Measurements from ENCODE around the gene PPIE.
"Not testable (repeated sequence)": the region's sequence is repeated elsewhere in the genome, so short reads cannot be mapped to it uniquely, and the experiment has no call there.

PPIE gene

DNA sequence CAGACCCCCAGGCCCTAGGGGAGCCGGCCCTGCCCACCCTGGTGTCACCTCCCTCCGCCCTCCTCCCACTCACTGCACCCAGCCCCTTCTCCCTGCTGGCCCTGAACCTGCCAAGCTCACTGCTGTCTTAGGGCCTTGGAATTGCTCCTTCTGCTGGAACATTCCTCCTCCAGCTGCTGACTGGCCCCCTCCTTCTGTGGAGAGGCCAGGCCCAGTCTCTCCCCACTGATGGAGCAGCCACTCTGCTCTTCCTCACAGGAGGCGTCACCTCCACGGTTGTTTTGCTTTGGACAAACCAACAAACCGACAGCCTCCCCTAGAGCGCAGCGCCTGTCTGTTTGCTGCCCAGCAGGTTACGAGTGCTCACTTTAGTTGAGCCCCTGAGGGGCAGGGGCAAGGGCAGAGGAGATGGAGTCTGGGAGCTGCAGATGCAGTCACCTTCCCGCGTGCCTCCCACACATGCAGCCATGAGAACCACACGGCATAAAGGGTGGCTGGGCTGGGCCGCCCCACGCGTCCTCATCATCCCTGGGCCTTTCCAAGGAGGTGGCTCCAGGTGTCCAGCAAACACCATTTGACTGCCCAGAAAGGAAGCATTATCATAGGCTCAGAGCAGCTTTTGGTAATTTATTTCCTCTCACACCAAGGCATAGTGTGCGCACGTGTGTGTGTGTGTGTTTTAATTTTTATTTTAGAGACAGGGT, 23.0 kb downstream of the PPIE start:
- Histone ChIP-seq H3K27me3 (ENCODE audit: insufficient read depth, low read depth) (no peaks in the 10 kb centered on the region), H2AFZ (ENCODE audit: low read depth) (no peak overlapping the region), H3K9ac (no peak overlapping the region), H3K4me1 (ENCODE audit: low read depth, poor library complexity, severe bottlenecking) (peaks cover 7% of the 10 kb centered on the region), H4K20me1 (ENCODE audit: insufficient read depth) (no peaks in the 10 kb centered on the region), H3K4me2 (no peak overlapping the region), H3K79me2 (ENCODE audit: insufficient read depth, low read depth) (no peaks in the 10 kb centered on the region), H3K36me3 (ENCODE audit: insufficient read depth) (no peaks in the 10 kb centered on the region), H3K27ac (no peak overlapping the region), H3K4me3 (IDR thresholded peaks at IDR 0.05; ENCODE audit: insufficient read depth, low read depth, low read length) (no peak overlapping the region)
- TF ChIP-seq, protein P1, sequence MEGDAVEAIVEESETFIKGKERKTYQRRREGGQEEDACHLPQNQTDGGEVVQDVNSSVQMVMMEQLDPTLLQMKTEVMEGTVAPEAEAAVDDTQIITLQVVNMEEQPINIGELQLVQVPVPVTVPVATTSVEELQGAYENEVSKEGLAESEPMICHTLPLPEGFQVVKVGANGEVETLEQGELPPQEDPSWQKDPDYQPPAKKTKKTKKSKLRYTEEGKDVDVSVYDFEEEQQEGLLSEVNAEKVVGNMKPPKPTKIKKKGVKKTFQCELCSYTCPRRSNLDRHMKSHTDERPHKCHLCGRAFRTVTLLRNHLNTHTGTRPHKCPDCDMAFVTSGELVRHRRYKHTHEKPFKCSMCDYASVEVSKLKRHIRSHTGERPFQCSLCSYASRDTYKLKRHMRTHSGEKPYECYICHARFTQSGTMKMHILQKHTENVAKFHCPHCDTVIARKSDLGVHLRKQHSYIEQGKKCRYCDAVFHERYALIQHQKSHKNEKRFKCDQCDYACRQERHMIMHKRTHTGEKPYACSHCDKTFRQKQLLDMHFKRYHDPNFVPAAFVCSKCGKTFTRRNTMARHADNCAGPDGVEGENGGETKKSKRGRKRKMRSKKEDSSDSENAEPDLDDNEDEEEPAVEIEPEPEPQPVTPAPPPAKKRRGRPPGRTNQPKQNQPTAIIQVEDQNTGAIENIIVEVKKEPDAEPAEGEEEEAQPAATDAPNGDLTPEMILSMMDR (conservative IDR thresholded peaks at IDR 0.05; ENCODE audit: low read depth, low read length): no peak

DNA sequence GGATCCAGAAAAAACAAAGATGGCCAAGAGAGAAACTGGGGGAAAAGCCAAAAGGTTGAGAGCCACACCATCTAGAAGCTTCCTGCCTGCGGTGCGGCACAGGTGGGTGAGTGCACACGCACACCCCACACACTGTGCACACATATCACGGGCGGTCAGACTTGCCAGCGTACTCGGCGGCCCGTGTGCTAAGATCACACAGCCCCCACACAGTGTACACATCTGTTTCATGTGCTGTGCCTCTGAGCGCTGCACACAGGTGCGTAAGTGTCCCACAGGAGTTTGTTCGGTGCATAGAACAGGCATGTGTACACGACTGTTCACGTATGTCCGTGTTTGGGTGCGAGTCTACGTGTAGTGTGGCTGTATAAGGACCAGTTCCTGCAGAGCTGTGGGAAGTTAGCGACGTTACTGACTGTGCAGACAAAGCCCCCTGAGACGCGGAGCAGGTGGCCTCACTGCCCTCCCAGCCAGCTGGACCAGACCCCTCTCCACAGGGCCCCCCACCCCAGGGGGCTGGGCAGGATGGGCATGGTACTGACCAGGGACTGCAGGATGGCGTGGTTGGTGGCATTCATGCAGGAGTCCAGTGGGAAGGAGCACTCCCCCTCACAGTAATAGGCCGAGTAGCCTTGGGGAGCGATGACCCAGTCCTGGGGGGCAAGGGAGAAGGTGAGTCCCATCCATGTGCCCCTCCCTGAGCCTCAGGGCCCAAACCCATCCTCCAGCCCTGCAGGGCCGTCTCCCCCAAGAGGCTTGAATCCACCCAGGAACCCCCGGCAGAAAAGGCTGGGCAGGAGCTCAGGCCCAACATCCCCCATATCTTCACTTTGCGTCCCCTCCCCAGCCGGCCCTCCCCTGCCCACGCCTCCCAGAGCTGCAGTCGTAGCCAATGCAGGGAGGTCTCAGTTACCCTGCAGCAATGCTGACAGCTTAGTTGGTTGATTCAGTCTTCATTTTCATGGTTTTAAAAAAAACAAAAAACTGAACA, 24.2 kb downstream of the PPIE start:
- Histone ChIP-seq H3K4me1 (ENCODE audit: low read depth, poor library complexity, severe bottlenecking) (peaks cover 7% of the 10 kb centered on the region), H3K4me3 (IDR thresholded peaks at IDR 0.05; ENCODE audit: insufficient read depth, low read depth, low read length) (no peak overlapping the region), H3K79me2 (ENCODE audit: insufficient read depth, low read depth) (no peaks in the 10 kb centered on the region), H2AFZ (ENCODE audit: low read depth) (no peak overlapping the region), H3K4me2 (no peak overlapping the region), H3K9ac (no peak overlapping the region), H3K27me3 (ENCODE audit: insufficient read depth, low read depth) (no peaks in the 10 kb centered on the region), H3K36me3 (ENCODE audit: insufficient read depth) (no peaks in the 10 kb centered on the region), H4K20me1 (ENCODE audit: insufficient read depth) (no peaks in the 10 kb centered on the region), H3K27ac (no peak overlapping the region)
- TF ChIP-seq, protein P1 (conservative IDR thresholded peaks at IDR 0.05; ENCODE audit: low read depth, low read length): no peak

DNA sequence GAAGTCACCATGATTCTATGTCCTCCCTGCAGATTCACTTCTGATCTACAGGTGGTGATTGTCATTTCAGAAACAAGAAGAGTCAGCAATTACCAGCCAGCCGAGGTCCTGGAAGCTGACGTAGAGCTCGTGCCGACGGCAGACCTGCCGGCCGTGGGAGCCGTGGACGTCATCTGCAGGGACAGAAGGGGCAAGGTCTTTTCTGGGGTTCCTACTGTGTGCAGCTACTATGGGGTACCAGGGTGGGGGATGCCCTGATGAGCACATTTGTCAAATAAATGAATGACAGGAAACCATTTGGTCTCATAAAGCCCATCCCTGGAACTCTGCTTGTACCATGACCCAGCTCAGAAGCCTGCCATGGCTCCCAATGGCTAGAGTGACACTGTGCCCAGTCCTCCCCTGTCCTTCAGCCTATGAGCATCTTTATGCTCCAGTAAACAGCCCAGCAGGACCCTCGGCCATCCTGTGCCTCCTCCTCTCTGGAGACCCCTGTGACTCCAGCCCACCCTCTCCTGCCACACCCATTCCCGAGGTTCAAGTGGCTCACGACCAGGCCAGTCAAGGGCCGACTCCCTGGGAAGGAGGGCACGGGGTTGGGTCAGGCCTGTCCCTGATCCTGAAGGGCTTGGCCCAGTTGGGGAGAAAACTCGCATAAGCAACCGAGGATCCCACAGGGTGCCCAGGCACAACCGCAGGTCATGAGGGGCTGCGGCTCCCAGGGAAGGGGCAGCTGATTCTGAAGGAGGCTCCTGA, 25.1 kb downstream of the PPIE start:
- not testable (repeated sequence) for H4K20me1 ChIP-seq (ENCODE audit: insufficient read depth); H3K9ac ChIP-seq; H3K4me1 ChIP-seq (ENCODE audit: low read depth, poor library complexity, severe bottlenecking)

DNA sequence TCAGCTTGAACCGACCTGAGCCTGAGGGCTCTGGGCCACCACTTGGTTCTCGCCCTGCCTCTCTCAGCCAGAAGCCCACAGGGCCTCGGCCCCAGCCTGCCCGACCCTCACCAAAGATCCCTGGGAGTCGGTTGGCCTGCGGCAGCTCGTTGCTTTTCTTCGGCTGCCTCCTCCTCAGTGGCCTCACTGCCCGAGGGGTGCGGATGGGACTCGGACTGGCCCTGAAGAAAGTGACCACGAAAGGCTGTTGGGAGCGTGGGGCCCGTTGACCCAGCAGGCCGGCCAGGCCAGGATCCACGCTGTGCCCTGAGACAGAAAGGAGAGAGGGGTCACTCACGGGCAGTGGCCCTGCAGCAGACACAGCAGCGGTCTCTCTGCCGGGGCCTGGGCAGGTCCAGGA, 25.8 kb downstream of the PPIE start:
- H2AFZ ChIP-seq (ENCODE audit: low read depth); H3K27me3 ChIP-seq (ENCODE audit: insufficient read depth, low read depth); H3K9ac ChIP-seq; H3K79me2 ChIP-seq (ENCODE audit: insufficient read depth, low read depth); H4K20me1 ChIP-seq (ENCODE audit: insufficient read depth); H3K4me1 ChIP-seq (ENCODE audit: low read depth, poor library complexity, severe bottlenecking); H3K36me3 ChIP-seq (ENCODE audit: insufficient read depth); H3K27ac ChIP-seq; H3K4me3 ChIP-seq (IDR thresholded peaks at IDR 0.05; ENCODE audit: insufficient read depth, low read depth, low read length); H3K4me2 ChIP-seq: not testable (repeated sequence)

More for the DNA sequence above, 25.1 kb downstream of the PPIE start:
- not testable (repeated sequence) for H3K4me2 ChIP-seq; H3K27me3 ChIP-seq (ENCODE audit: insufficient read depth, low read depth); H3K36me3 ChIP-seq (ENCODE audit: insufficient read depth); H3K4me3 ChIP-seq (IDR thresholded peaks at IDR 0.05; ENCODE audit: insufficient read depth, low read depth, low read length); H3K27ac ChIP-seq; H3K79me2 ChIP-seq (ENCODE audit: insufficient read depth, low read depth); H2AFZ ChIP-seq (ENCODE audit: low read depth)

DNA sequence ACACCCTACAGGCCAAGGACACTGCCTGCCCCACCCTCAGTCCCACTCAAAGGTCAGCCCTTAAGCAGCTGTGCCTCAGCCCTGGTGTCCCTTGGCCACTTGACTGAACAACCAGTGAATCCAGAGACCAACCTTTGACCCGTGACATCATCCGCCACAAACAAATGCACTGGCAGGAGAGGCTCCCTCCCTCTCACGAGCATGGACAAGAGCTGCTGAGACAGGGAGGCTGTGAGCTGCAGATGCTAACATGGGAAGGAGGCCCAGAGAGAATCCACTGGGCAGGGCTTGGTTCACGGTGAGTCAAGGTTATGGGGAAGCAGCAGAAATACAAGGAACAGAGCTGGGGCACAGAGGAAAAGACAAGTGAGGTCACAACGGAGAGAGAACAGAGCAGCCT, 27.8 kb downstream of the PPIE start:
- H3K79me2 ChIP-seq (ENCODE audit: insufficient read depth, low read depth); H3K4me3 ChIP-seq (IDR thresholded peaks at IDR 0.05; ENCODE audit: insufficient read depth, low read depth, low read length); H3K27me3 ChIP-seq (ENCODE audit: insufficient read depth, low read depth); H3K4me1 ChIP-seq (ENCODE audit: low read depth, poor library complexity, severe bottlenecking); H3K27ac ChIP-seq; H4K20me1 ChIP-seq (ENCODE audit: insufficient read depth); H3K9ac ChIP-seq; H2AFZ ChIP-seq (ENCODE audit: low read depth); H3K36me3 ChIP-seq (ENCODE audit: insufficient read depth); H3K4me2 ChIP-seq: not testable (repeated sequence)

DNA sequence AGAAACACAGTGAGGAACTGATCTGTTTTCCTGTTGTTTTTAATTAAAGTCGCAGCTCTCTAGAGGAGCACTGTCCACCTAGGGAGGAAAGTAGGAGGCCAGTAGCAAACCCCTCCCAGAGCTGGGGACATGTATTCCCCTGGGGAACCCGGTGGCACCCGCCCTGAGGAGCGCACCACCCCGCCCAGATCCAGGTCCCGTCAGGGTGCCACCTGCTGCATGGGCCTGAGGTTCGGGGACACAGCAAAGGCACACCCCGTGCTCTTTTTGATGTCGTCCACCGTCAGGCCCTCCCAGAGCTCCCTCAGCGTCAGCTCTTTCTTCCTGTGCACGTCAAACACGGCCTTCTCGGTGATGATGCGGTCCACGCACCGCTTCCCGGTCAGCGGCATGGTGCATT, 30.8 kb downstream of the PPIE start:
- not testable (repeated sequence) for H3K27me3 ChIP-seq (ENCODE audit: insufficient read depth, low read depth); H3K9ac ChIP-seq; H3K36me3 ChIP-seq (ENCODE audit: insufficient read depth); H3K4me3 ChIP-seq (IDR thresholded peaks at IDR 0.05; ENCODE audit: insufficient read depth, low read depth, low read length); H3K79me2 ChIP-seq (ENCODE audit: insufficient read depth, low read depth); H4K20me1 ChIP-seq (ENCODE audit: insufficient read depth); H3K27ac ChIP-seq; H2AFZ ChIP-seq (ENCODE audit: low read depth); H3K4me1 ChIP-seq (ENCODE audit: low read depth, poor library complexity, severe bottlenecking); H3K4me2 ChIP-seq

DNA sequence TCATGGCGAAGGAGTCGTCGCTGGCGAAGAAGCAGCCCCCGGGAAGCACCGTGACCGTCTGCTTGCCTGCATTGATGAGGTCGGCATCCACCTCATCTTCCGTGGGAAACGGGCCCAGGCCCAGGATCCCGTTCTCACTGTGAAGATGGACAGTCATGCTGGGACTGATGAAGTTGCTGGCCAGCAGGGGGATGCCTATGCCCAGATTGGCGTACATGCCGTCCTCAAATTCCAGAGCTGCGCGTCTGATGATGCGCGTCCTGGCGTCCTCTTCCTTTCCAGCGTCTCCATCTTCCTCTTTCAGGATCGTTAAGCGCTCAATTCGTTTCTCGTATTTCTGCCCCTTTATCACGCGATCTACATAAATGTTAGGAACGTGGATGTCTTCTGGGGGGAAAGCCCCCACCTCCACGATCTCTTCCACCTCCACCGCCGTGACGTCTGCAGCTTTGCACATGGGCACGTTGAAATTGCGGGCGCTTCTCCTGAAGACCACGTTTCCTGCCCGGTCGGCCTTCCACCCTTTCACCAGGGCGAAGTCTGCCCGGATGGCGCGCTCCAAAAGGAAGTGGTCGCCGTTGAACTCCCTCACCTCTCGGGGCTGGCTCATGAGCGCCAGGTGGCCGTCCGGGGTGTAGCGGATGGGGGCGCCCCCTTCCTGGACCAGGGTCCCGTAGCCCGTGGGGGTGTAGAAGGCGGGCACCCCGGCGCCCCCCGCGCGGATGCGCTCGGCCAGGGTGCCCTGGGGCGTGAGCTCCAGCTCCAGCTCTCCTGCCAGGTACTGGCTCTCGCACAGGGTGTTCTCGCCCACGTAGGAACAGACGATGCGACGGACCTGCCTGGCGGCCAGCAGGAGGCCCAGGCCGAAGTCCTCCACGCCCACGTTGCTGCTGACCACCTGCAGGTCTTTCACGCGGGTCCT, 31.7 kb downstream of the PPIE start:
- not testable (repeated sequence) for H3K9ac ChIP-seq; H3K27ac ChIP-seq; H4K20me1 ChIP-seq (ENCODE audit: insufficient read depth); H3K4me3 ChIP-seq (IDR thresholded peaks at IDR 0.05; ENCODE audit: insufficient read depth, low read depth, low read length); H2AFZ ChIP-seq (ENCODE audit: low read depth); H3K36me3 ChIP-seq (ENCODE audit: insufficient read depth); H3K79me2 ChIP-seq (ENCODE audit: insufficient read depth, low read depth); H3K4me1 ChIP-seq (ENCODE audit: low read depth, poor library complexity, severe bottlenecking); H3K27me3 ChIP-seq (ENCODE audit: insufficient read depth, low read depth); H3K4me2 ChIP-seq

Measured in KMS-11 (cell line).